ENCODE measurements around the gene RGL2. TPM values are rescaled to one million over a fixed set of nuclear protein-coding genes. Genes with fewer than 3 reads are reported as not detected.

The RGL2 gene
- total RNA-seq (2016; rRNA removed; fragmentation: Illumina TruSeq; extraction: Trizol) (16.5 and 22.9 TPM in 2 replicates), polyA plus RNA-seq (2011; rRNA removed) (47.4 and 55.8 TPM in 2 replicates), polyA minus RNA-seq (2011; rRNA and poly(A)+ RNA removed; ENCODE audit: low replicate concordance) (47.5 and 84.0 TPM in 2 replicates), Bru-seq, nascent RNA (percentile 53 among the genes with signal in this experiment), BruChase-seq, experiment 1, labeled RNA remaining after a 6-hour chase (percentile 77 among the genes with signal in this experiment), BruChase-seq, experiment 2, labeled RNA remaining after a 2-hour chase (percentile 63 among the genes with signal in this experiment)
- 5.6 and 5.8 TPM in 2 replicates for total RNA-seq (2016; cell fraction: cytosol; rRNA removed; fragmentation: Illumina TruSeq; extraction: Trizol; ENCODE audit: low read depth)
- 14.4 and 22.0 TPM in 2 replicates for total RNA-seq (2016; cell fraction: insoluble cytoplasmic fraction; rRNA removed; fragmentation: Illumina TruSeq; extraction: Trizol)
- 14.1 and 14.8 TPM in 2 replicates for total RNA-seq (2016; cell fraction: membrane; rRNA removed; fragmentation: Illumina TruSeq; extraction: Trizol)
- 21.1 and 24.8 TPM in 2 replicates for total RNA-seq (2016; cell fraction: nucleus; rRNA removed; fragmentation: Illumina TruSeq; extraction: Trizol)
- 24.1 and 32.5 TPM in 2 replicates for polyA plus RNA-seq (2011; cell fraction: cytosol; rRNA removed)
- polyA plus RNA-seq (2011; cell fraction: nucleus; rRNA removed): 260 and 280 TPM in 2 replicates
- 33.1 and 35.4 TPM in 2 replicates for polyA plus RNA-seq (2012)
- polyA plus RNA-seq (2016; cell fraction: cytosol; fragmentation: Illumina TruSeq; extraction: Trizol; ENCODE audit: low read depth): 4.2 and 4.6 TPM in 2 replicates
- polyA plus RNA-seq (2016; cell fraction: insoluble cytoplasmic fraction; fragmentation: Illumina TruSeq; extraction: Trizol; ENCODE audit: low read depth): 12.1 and 14.6 TPM in 2 replicates
- 9.4 and 10.4 TPM in 2 replicates for polyA plus RNA-seq (2016; cell fraction: membrane; fragmentation: Illumina TruSeq; extraction: Trizol; ENCODE audit: low read depth)
- 53.5 and 54.5 TPM in 2 replicates for polyA plus RNA-seq (2016; cell fraction: nucleus; fragmentation: Illumina TruSeq; extraction: Trizol; ENCODE audit: insufficient read depth, low read depth)
- 16.0 and 18.0 TPM in 2 replicates for polyA minus RNA-seq (2011; cell fraction: cytosol; rRNA and poly(A)+ RNA removed)
- 45.7 and 51.1 TPM in 2 replicates for polyA minus RNA-seq (2011; cell fraction: nucleus; rRNA and poly(A)+ RNA removed)
- long read RNA-seq, experiment 1, partial matches to known transcripts: 4 of 16 reads
- long read RNA-seq, experiment 1, other reads (novel, unspliced or antisense): 8 of 16 reads
- long read RNA-seq, experiment 2, transcript RGL2-247 (18 exons, 3,278 nt): major isoform, 5 of 73 reads
- long read RNA-seq, experiment 2, partial matches to known transcripts: 37 of 73 reads
- long read RNA-seq, experiment 2, other reads (novel, unspliced or antisense): 31 of 73 reads

GRCh38 chr6:33298773-33299236 lies at the start of gene RGL2:
Gene RGL2 (minus strand): TSS chr6:33298942. CDS start chr6:33298610, 332 bp downstream.
- Histone ChIP-seq H3K9me3 (ENCODE audit: low read length) (no peaks in the 10 kb centered on the region), H4K20me1 (ENCODE audit: insufficient read depth, low read length) (no peaks in the 10 kb centered on the region), H3K4me3 (replicated peaks in 1 of 3; ENCODE audit: insufficient read depth in 1 of 3, low read depth in 2 of 3, low read length in 3 of 3) (peak within 1 kb of the TSS; percentile 75 to 88 (median 79)), H3K4me2 (ENCODE audit: low read depth, low read length) (peak within 1 kb of the TSS; percentile 92), H3K9ac (ENCODE audit: insufficient read depth, low read depth, low read length) (peak within 1 kb of the TSS; percentile 92), H3K27ac (ENCODE audit: extremely low read length, insufficient read depth, low read length) (peak within 1 kb of the TSS; percentile 93), H3K27me3 (ENCODE audit: control insufficient read depth in 1 of 2, insufficient read depth in 2 of 2, low read length in 2 of 2) (no peaks in the 10 kb centered on the region; a peak in 1 of 5 replicates), H3K36me3 (replicated peaks in 1 of 2; ENCODE audit: control insufficient read depth in 1 of 2, insufficient read depth in 2 of 2, low read length in 2 of 2) (peaks cover 4 to 5% of the 10 kb centered on the region in 2 experiments; a peak in 2 of 5 replicates), H3K4me1 (ENCODE audit: insufficient read depth, low read length) (peaks cover 27% of the 10 kb centered on the region), H2AFZ (ENCODE audit: low read length) (no peak within 1 kb of the TSS), H3K79me2 (ENCODE audit: insufficient read depth, low read length) (peaks cover 12% of the 10 kb centered on the region)
- 2% methylated on average over 25 of the region's 34 CpGs for WGBS (ENCODE audit: low lambda C conversion rate)
- intact Hi-C loops (cut with micrococcal nuclease; ENCODE audit: unreplicated experiment): loop anchor here (1.0 kb wide), 3 partner anchors 10 to 99 kb away; partner anchors contain the start of genes PFDN6, RXRB, SLC39A7 and WDR46
- FAIRE-seq (no peak), ATAC-seq (peak; percentile 27), DNase-seq (ENCODE audit: low spot score) (no peak)
- no TSS peak for BruUV-seq (replicated peaks)
- CTCF ChIA-PET (ENCODE audit: low intra/inter-chr PET ratio, low total read pairs): interaction anchor here (1.2 to 3.3 kb wide), 3 partner anchors 10 to 175 kb away, joined by 3 to 52 read pairs (median 4); partner anchors contain the start of genes PFDN6 and WDR46
- in situ Hi-C loops (cut with HindIII; ENCODE audit: extremely low pct_ligation_motif_present, low pct_unique_long_range_greater_than_20kb): loop anchor here (5.0 to 25.0 kb wide), 2 partner anchors 97 to 113 kb away; partner anchors contain the start of genes CUTA, HSD17B8, PHF1 and RXRB
- POLR2A ChIA-PET: interaction anchor here (0.8 to 4.1 kb wide), 12 partner anchors 9 to 327 kb away, joined by 3 to 57 read pairs (median 11); partner anchors contain the start of genes B3GALT4, PFDN6, RPS18 and TAPBP
- TF ChIP-seq, protein P1, sequence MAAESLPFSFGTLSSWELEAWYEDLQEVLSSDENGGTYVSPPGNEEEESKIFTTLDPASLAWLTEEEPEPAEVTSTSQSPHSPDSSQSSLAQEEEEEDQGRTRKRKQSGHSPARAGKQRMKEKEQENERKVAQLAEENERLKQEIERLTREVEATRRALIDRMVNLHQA (CRISPR knock-in tag; IDR thresholded peaks at IDR 0.05): no peak
- TF ChIP-seq MEIS2 (CRISPR knock-in tag; IDR thresholded peaks at IDR 0.05): peak; percentile 8; the same call in 1 of the 2 replicates
- TF ChIP-seq NCOA5 (CRISPR knock-in tag; IDR thresholded peaks at IDR 0.05): no peak
- peak; percentile 74 for TF ChIP-seq ZNF18 (CRISPR knock-in tag; IDR thresholded peaks at IDR 0.05; ENCODE audit: insufficient replicate concordance)
- TF ChIP-seq, protein P2, sequence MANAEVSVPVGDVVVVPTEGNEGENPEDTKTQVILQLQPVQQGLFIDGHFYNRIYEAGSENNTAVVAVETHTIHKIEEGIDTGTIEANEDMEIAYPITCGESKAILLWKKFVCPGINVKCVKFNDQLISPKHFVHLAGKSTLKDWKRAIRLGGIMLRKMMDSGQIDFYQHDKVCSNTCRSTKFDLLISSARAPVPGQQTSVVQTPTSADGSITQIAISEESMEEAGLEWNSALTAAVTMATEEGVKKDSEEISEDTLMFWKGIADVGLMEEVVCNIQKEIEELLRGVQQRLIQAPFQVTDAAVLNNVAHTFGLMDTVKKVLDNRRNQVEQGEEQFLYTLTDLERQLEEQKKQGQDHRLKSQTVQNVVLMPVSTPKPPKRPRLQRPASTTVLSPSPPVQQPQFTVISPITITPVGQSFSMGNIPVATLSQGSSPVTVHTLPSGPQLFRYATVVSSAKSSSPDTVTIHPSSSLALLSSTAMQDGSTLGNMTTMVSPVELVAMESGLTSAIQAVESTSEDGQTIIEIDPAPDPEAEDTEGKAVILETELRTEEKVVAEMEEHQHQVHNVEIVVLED (CRISPR knock-in tag; IDR thresholded peaks at IDR 0.05; ENCODE audit: borderline replicate concordance): no peak
- no peak for TF ChIP-seq TAF1 (CRISPR knock-in tag; IDR thresholded peaks at IDR 0.05)
- TF ChIP-seq ZNF713 (CRISPR knock-in tag; IDR thresholded peaks at IDR 0.05): 0 out of 2 replicates have a peak, but pooled peaks have one; percentile 22
- TF ChIP-seq CREM (IDR thresholded peaks at IDR 0.05): no peak
- no peak for TF ChIP-seq CREM (CRISPR knock-in tag; IDR thresholded peaks at IDR 0.05)
- peak; percentile 46; the same call in 1 of the 2 replicates for TF ChIP-seq RFXAP (CRISPR knock-in tag; IDR thresholded peaks at IDR 0.05; ENCODE audit: borderline replicate concordance)
- TF ChIP-seq FOXP4 (CRISPR knock-in tag; IDR thresholded peaks at IDR 0.05): peak; percentile 6; the same call in 1 of the 2 replicates
- TF ChIP-seq AKAP8 (CRISPR knock-in tag; IDR thresholded peaks at IDR 0.05): no peak

Data from HepG2 (cell line).